B cell (primary cell): ENCODE measurements around the gene JARID2.

Source experiments
- CTCF ChIP-seq: fragments of 200-600 bp; IDR thresholded peaks from one replicate; pipeline ENCODE4 v1.8.0; 2022; ENCODE audit warnings: antibody characterized with exemption, mild to moderate bottlenecking
- EZH2 ChIP-seq: IDR thresholded peaks from 2 replicates; pipeline ENCODE4 v1.6.1; 2012; ENCODE audit warnings: borderline replicate concordance, low read depth, mild to moderate bottlenecking, moderate library complexity, low read length; ENCODE audit not compliant: insufficient read depth, poor library complexity, severe bottlenecking

GRCh38 chr6:15547400-15547799 lies 301.5 kb downstream of the JARID2 start:
- TF ChIP-seq CTCF (no peak), EZH2 (no peak)
